HepG2 (cell line): ENCODE results near the gene SLC19A3. TPM values are rescaled to one million over a fixed set of nuclear protein-coding genes. Genes with fewer than 3 reads are reported as not detected.

ENCODE experiments used
- ATAC-seq: fragments of 200-7000 bp; cut with Tn5 transposase; 3 replicates; pipeline ENCODE4 v1.9.1; 2020; ENCODE audit warnings: mild to moderate bottlenecking, moderate library complexity
- BruUV-seq: library from RNA; stranded (reverse); fragments of 400-500 nt; replicated peaks from 2 replicates; lab custom pipeline; 2021; lab: Mats Ljungman, UMichigan
- CTCF ChIA-PET: fragments of 300-600 bp; formaldehyde crosslinking; extraction: SDS; loops from one replicate; lab custom pipeline; 2021; ENCODE audit warnings: low total read pairs, inconsistent platforms, low intra/inter-chr PET ratio; lab: Yijun Ruan, JAX
- POLR2A ChIA-PET: fragments of 350-600 bp; sonication (Branson Sonifier 250); formaldehyde crosslinking; loops from one replicate; lab custom pipeline; 2020; ENCODE audit warnings: antibody characterized with exemption, inconsistent platforms; lab: Yijun Ruan, JAX
- DNase-seq: peaks from one replicate; pipeline ENCODE4 v3.0.0-alpha.2; 2015; ENCODE audit warnings: low spot score
- FAIRE-seq: peaks from 3 replicates; lab custom pipeline; 2011; peaks lifted over from hg19 to GRCh38; lab: Jason Lieb, UNC
- H2AFZ ChIP-seq: one replicate; pipeline ENCODE4 v1.6.1; 2011; ENCODE audit warnings: low read length, inconsistent platforms
- H3K27ac ChIP-seq: fragments of 300-600 bp; 3 replicates; pipeline ENCODE4 v1.8.0; 2011; ENCODE audit warnings: mixed run types, mild to moderate bottlenecking, mixed read lengths, low read length, inconsistent platforms; ENCODE audit not compliant: insufficient read depth; ENCODE audit errors: extremely low read length
- H3K27me3 ChIP-seq, 2 experiments: fragments of 200-600 bp in 1 of 2; 2 replicates in 1 of 2; 3 replicates in 1 of 2; pipeline versions ENCODE4 v1.6.0 to v1.8.0; 2011; ENCODE audit warnings: low read length in 2 of 2, mild to moderate bottlenecking in 2 of 2, moderate library complexity in 2 of 2, inconsistent platforms in 1 of 2; ENCODE audit not compliant: insufficient read depth in 2 of 2, control insufficient read depth in 1 of 2
- H3K36me3 ChIP-seq, 2 experiments: fragments of 200-600 bp in 1 of 2; replicated peaks in 1 of 2; 2 replicates in 1 of 2; 3 replicates in 1 of 2; pipeline versions ENCODE4 v1.5.1 to v1.8.0; 2011; ENCODE audit warnings: low read length in 2 of 2, inconsistent platforms in 1 of 2; ENCODE audit not compliant: insufficient read depth in 2 of 2, control insufficient read depth in 1 of 2
- H3K4me1 ChIP-seq: 2 replicates; pipeline ENCODE4 v1.5.1; 2012; ENCODE audit warnings: low read length, inconsistent platforms; ENCODE audit not compliant: insufficient read depth
- H3K4me2 ChIP-seq: 2 replicates; pipeline ENCODE4 v1.6.0; 2011; ENCODE audit warnings: low read depth, low read length, inconsistent platforms
- H3K4me3 ChIP-seq, 3 experiments: fragments of 200-600 bp in 1 of 3; sonication (generic), shearing (Covaris generic) in 1 of 3; replicated peaks in 1 of 3; 2 replicates each; pipeline ENCODE4 v1.5.1; 2011 to 2016; ENCODE audit warnings: low read length in 3 of 3, inconsistent platforms in 2 of 3, low read depth in 2 of 3, mild to moderate bottlenecking in 2 of 3, control low read depth in 1 of 3, mixed read lengths in 1 of 3; ENCODE audit not compliant: insufficient read depth in 1 of 3
- H3K79me2 ChIP-seq: one replicate; pipeline ENCODE4 v1.6.1; 2011; ENCODE audit warnings: low read length, inconsistent platforms; ENCODE audit not compliant: insufficient read depth
- H3K9ac ChIP-seq: 2 replicates; pipeline ENCODE4 v1.6.0; 2011; ENCODE audit warnings: mild to moderate bottlenecking, low read depth, low read length, inconsistent platforms; ENCODE audit not compliant: insufficient read depth
- H3K9me3 ChIP-seq: 2 replicates; pipeline ENCODE4 v1.5.1; 2012; ENCODE audit warnings: mild to moderate bottlenecking, low read length
- H4K20me1 ChIP-seq: 2 replicates; pipeline ENCODE4 v1.6.0; 2011; ENCODE audit warnings: inconsistent platforms, mild to moderate bottlenecking, low read length, moderate library complexity; ENCODE audit not compliant: insufficient read depth
- ATM ChIP-seq: fragments of 450-650 bp; IDR thresholded peaks from 2 replicates; pipeline ENCODE4 v1.7.1; 2017; ENCODE audit warnings: mild to moderate bottlenecking, borderline replicate concordance
- GLI4 ChIP-seq: sonication (generic); formaldehyde crosslinking; IDR thresholded peaks from 2 replicates; pipeline ENCODE4 v1.5.1; 2020; ENCODE audit warnings: missing genetic modification reagents, mild to moderate bottlenecking, moderate library complexity, borderline replicate concordance
- GTF2F1 ChIP-seq: fragments of 150-350 bp; IDR thresholded peaks from 2 replicates; pipeline ENCODE4 v1.6.1; 2014; ENCODE audit warnings: low read length
- KDM4B ChIP-seq: sonication (generic); formaldehyde crosslinking; IDR thresholded peaks from 2 replicates; pipeline ENCODE4 v1.4.0; 2020; ENCODE audit warnings: missing genetic modification reagents
- ZMYM3 ChIP-seq: sonication (generic); formaldehyde crosslinking; IDR thresholded peaks from 2 replicates; pipeline ENCODE4 v1.5.1; 2020; ENCODE audit warnings: mild to moderate bottlenecking, missing genetic modification reagents
- WGBS: methylation state at CpG from one replicate; pipeline ENCODE4 v1.1.6; 2017; ENCODE audit warnings: low lambda C conversion rate; 5-methylcytosine and 5-hydroxymethylcytosine counted together
- in situ Hi-C: cut with HindIII; loops from 2 replicates; pipeline ENCODE4 v1.10.0; 2017; ENCODE audit warnings: low pct_unique_long_range_greater_than_20kb; ENCODE audit not compliant: extremely low pct_ligation_motif_present
- intact Hi-C: fragments of 100-400 bp; cut with micrococcal nuclease; formaldehyde crosslinking; loops from one replicate; pipeline ENCODE4 v1.10.0; 2022; ENCODE audit not compliant: unreplicated experiment
- polyA plus RNA-seq, 8 experiments: library from polyadenylated mRNA; depleted of rRNA in 3 of 8; stranded (reverse) in 7 of 8; unstranded in 1 of 8; fragments of >200 nt; fragmentation: Illumina TruSeq in 4 of 8; extraction: Trizol in 4 of 8; gene quantifications; 2 replicates each; pipeline versions ENCODE4 v1.2.1 to v1.2.3, GENCODE V29; 2011 to 2016; ENCODE audit warnings: low read depth in 4 of 8, missing spikeins in 1 of 8, mixed read lengths in 1 of 8; ENCODE audit not compliant: insufficient read depth in 1 of 8
- total RNA-seq, 5 experiments: library from RNA; depleted of rRNA; stranded (reverse); fragments of >200 nt; fragmentation: Illumina TruSeq; extraction: Trizol; gene quantifications; 2 replicates each; pipeline ENCODE4 v1.2.3, GENCODE V29; 2016; ENCODE audit warnings: low read depth in 1 of 5
- TF ChIP-seq, protein P1 (sequence below): sonication (generic); formaldehyde crosslinking; IDR thresholded peaks from 2 replicates; pipeline ENCODE4 v1.4.0; 2020; ENCODE audit warnings: missing genetic modification reagents

The SLC19A3 gene
- total and polyA plus RNA-seq, 2 of the 13 experiments (the other 11 are each of a cell fraction or from before 2014, with no cell fraction given) = 2.3 to 5.2 TPM

DNA sequence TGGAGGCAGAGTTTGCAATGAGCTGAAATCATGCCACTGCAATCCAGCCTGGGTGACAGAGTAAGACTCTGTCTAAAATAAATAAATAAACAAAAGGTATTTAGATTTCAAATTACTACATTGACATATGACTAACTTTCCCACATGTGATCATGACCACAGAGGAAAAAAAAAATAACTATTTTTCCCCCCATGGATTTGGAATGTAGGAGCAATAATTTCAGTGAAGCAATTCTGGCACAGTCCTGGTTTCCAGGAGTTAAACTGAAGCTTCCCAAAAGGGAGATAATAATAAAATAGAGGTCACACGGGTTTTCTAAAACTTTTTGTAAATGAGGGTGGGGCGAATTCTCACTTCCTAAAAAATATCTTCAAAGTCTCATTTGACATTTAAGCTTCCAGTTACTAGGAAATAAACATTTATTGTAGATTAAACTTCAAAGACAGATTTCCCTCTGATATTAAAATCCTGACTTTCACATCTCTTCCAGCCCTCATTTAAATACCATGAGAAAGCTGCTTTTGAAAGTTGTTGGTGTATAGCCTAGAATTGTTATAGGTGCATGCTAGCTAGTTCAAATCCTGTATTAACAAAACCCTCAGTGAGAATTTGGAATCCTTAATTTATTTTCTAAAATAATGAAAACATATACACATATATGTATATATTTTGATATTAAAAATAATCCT lies 20.7 kb downstream of the SLC19A3 start:
- in situ Hi-C loops = no loop called here
- no peak overlapping the region for H3K27ac ChIP-seq

More for the DNA sequence above, 20.7 kb downstream of the SLC19A3 start:
- BruUV-seq = no TSS peak
- Histone ChIP-seq H2AFZ (no peak overlapping the region), H4K20me1 (no peaks in the 10 kb centered on the region), H3K79me2 (no peaks in the 10 kb centered on the region), H3K4me1 (no peaks in the 10 kb centered on the region), H3K36me3 (no peaks in the 10 kb centered on the region), H3K9ac (no peak overlapping the region), H3K4me2 (no peak overlapping the region), H3K9me3 (no peaks in the 10 kb centered on the region), H3K4me3 (no peak overlapping the region)
- CTCF ChIA-PET = no interaction called here
- WGBS = 55% methylated on average over 2 of the region's 2 CpGs
- no peak for ATAC-seq
- POLR2A ChIA-PET = no interaction called here
- TF ChIP-seq, protein P1, sequence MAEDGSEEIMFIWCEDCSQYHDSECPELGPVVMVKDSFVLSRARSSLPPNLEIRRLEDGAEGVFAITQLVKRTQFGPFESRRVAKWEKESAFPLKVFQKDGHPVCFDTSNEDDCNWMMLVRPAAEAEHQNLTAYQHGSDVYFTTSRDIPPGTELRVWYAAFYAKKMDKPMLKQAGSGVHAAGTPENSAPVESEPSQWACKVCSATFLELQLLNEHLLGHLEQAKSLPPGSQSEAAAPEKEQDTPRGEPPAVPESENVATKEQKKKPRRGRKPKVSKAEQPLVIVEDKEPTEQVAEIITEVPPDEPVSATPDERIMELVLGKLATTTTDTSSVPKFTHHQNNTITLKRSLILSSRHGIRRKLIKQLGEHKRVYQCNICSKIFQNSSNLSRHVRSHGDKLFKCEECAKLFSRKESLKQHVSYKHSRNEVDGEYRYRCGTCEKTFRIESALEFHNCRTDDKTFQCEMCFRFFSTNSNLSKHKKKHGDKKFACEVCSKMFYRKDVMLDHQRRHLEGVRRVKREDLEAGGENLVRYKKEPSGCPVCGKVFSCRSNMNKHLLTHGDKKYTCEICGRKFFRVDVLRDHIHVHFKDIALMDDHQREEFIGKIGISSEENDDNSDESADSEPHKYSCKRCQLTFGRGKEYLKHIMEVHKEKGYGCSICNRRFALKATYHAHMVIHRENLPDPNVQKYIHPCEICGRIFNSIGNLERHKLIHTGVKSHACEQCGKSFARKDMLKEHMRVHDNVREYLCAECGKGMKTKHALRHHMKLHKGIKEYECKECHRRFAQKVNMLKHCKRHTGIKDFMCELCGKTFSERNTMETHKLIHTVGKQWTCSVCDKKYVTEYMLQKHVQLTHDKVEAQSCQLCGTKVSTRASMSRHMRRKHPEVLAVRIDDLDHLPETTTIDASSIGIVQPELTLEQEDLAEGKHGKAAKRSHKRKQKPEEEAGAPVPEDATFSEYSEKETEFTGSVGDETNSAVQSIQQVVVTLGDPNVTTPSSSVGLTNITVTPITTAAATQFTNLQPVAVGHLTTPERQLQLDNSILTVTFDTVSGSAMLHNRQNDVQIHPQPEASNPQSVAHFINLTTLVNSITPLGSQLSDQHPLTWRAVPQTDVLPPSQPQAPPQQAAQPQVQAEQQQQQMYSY (CRISPR knock-in tag) = no peak
- no peak for TF ChIP-seq GLI4 (CRISPR knock-in tag)
- no peak for TF ChIP-seq KDM4B (CRISPR knock-in tag)
- TF ChIP-seq GTF2F1 = no peak
- TF ChIP-seq ATM = no peak
- no peak for TF ChIP-seq ZMYM3 (CRISPR knock-in tag)
- TF ChIP-seq, all 625 proteins: peak for 0
- H3K27me3 ChIP-seq = no peaks in the 10 kb centered on the region
- intact Hi-C loops = no loop called here
- FAIRE-seq (no peak), DNase-seq (no peak)
